IMR-90 (cell line): ENCODE results near the gene HOXA3.

Source experiments
- CEBPB ChIP-seq: IDR thresholded peaks from 2 replicates; pipeline ENCODE4 v1.6.1; 2012; ENCODE audit warnings: low read depth, low read length, improper control_type of control experiment
- CTCF ChIP-seq: conservative IDR thresholded peaks from 2 replicates; pipeline ENCODE4 v1.5.1; 2012; ENCODE audit warnings: mild to moderate bottlenecking, low read depth, low read length, improper control_type of control experiment
- POLR2A ChIP-seq: IDR thresholded peaks from 2 replicates; pipeline ENCODE4 v1.6.1; 2012; ENCODE audit warnings: mild to moderate bottlenecking, low read depth, low read length
- RFX5 ChIP-seq: IDR thresholded peaks from 2 replicates; pipeline ENCODE4 v1.8.0; 2012; ENCODE audit warnings: low read depth, mild to moderate bottlenecking, low read length, moderate library complexity

- TF ChIP-seq CTCF: no peak
- TF ChIP-seq POLR2A: peak; percentile 65
- no peak for TF ChIP-seq CEBPB
- no peak for TF ChIP-seq RFX5
Measured at GRCh38 chr7:27116031-27116961, 36.1 kb downstream of the HOXA3 start.
